HK-2 (cell line): ENCODE data around the gene ZNF407.

Experiments
- DNase-seq: peaks from one replicate; pipeline ENCODE4 v3.0.0-alpha.2; 2018; ENCODE audit not compliant: unreplicated experiment

The ZNF407 gene

GRCh38 chr18:74878267-74878666 is 280.6 kb downstream of the ZNF407 start:
- DNase-seq: no peak

- DNase-seq: no peak
Observed at GRCh38 chr18:74880706-74881278, 283.1 kb downstream of the ZNF407 start.

- no peak for DNase-seq
Observed at GRCh38 chr18:74892066-74892627, 294.5 kb downstream of the ZNF407 start.

GRCh38 chr18:74895686-74896085 is 298.0 kb downstream of the ZNF407 start:
- DNase-seq: no peak

- DNase-seq: peak; percentile 25
Observed at GRCh38 chr18:74896390-74896991, 298.8 kb downstream of the ZNF407 start.

- no peak for DNase-seq
Observed at GRCh38 chr18:74897971-74898657, 300.4 kb downstream of the ZNF407 start.

- DNase-seq: peak; percentile 11
Observed at GRCh38 chr18:74898965-74899364, 301.3 kb downstream of the ZNF407 start.

- DNase-seq: no peak
Observed at GRCh38 chr18:74899554-74899953, 301.9 kb downstream of the ZNF407 start.

- no peak for DNase-seq
Observed at GRCh38 chr18:74901362-74902146, 303.9 kb downstream of the ZNF407 start.

- no peak for DNase-seq
Observed at GRCh38 chr18:74902147-74902455, 304.4 kb downstream of the ZNF407 start.

GRCh38 chr18:74905247-74905646 is 307.6 kb downstream of the ZNF407 start:
- no peak for DNase-seq

- no peak for DNase-seq
Observed at GRCh38 chr18:74906184-74906583, 308.5 kb downstream of the ZNF407 start.

GRCh38 chr18:74914052-74914591 is 316.5 kb downstream of the ZNF407 start:
- DNase-seq: no peak

GRCh38 chr18:74914648-74915047 is 317.0 kb downstream of the ZNF407 start:
- DNase-seq: no peak

- DNase-seq: no peak
Observed at GRCh38 chr18:74916773-74917393, 319.2 kb downstream of the ZNF407 start.

- no peak for DNase-seq
Observed at GRCh38 chr18:74918276-74918790, 320.7 kb downstream of the ZNF407 start.

- no peak for DNase-seq
Observed at GRCh38 chr18:74921057-74921820, 323.6 kb downstream of the ZNF407 start.

- no peak for DNase-seq
Observed at GRCh38 chr18:74926051-74926450, 328.4 kb downstream of the ZNF407 start.

- no peak for DNase-seq
Observed at GRCh38 chr18:74928194-74928968, 330.7 kb downstream of the ZNF407 start.

- DNase-seq: no peak
Observed at GRCh38 chr18:74929110-74929509, 331.4 kb downstream of the ZNF407 start.
